ENCODE data around the gene MST1R.

MST1R gene

DNA sequence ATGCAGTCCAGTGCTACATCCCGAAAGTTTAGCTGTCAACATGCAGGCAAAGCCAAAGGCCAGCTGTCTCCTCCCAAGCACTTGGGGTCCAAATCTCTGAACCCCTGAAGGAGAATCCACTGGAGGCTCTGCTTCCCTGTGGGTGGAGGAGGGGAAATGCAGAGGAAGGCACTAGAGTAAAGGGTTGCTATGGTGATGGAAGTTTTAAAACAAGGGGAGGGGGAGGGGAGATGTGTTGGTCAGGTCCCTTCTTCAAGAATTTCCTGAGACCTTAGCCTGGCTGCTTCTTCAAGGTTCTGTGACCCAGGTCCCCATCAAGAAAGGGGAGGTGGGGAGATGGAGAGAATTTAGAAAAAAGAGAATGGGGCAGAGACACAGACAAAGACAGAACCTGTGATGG, 36.3 kb downstream of the MST1R start:
- Histone ChIP-seq H3K4me3 (ENCODE audit: low read length) (no peak overlapping the region), H3K27me3 (ENCODE audit: control insufficient read depth, insufficient read depth, low read length) (peaks cover 15% of the 10 kb centered on the region), H3K9ac (ENCODE audit: low read length) (no peak overlapping the region), H3K4me1 (ENCODE audit: control insufficient read depth, insufficient read depth, low read length) (no peaks in the 10 kb centered on the region), H3K36me3 (ENCODE audit: control insufficient read depth, insufficient read depth, low read length) (no peaks in the 10 kb centered on the region), H3K27ac (ENCODE audit: low read depth, low read length) (no peak overlapping the region)

DNA sequence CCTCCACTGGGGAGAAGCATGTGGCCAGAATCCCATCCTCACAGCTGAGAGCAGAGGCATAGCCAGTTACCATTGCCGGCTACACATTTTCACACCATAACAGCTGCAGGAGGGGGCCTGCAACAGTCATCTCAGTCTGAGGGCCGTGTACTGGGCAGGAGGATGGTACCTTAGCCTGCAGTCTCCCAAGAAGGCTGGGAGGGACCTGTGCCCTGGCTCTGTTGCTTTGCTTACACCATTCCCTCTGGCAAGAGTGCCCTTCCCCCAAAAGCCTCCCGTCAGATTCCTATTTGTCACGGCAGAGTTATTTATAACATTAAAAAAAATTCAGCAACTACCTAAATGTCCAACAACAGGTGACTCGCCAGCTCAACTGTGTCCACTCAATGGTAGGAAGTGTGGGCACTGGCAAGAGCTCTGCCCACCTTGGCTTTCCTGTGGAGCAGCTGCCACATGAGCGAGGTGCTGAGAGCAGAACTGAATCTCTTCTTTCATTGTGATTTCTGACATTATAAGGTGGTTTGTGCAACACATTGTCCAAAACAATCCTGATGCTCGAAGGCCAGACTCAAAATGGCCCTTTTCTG, 38.4 kb downstream of the MST1R start:
- Histone ChIP-seq H3K36me3 (ENCODE audit: control insufficient read depth, insufficient read depth, low read length) (no peaks in the 10 kb centered on the region), H3K4me3 (ENCODE audit: low read length) (no peak overlapping the region), H3K9ac (ENCODE audit: low read length) (no peak overlapping the region), H3K27ac (ENCODE audit: low read depth, low read length) (no peak overlapping the region), H3K27me3 (ENCODE audit: control insufficient read depth, insufficient read depth, low read length) (peaks cover 10% of the 10 kb centered on the region), H3K4me1 (ENCODE audit: control insufficient read depth, insufficient read depth, low read length) (no peaks in the 10 kb centered on the region)

DNA sequence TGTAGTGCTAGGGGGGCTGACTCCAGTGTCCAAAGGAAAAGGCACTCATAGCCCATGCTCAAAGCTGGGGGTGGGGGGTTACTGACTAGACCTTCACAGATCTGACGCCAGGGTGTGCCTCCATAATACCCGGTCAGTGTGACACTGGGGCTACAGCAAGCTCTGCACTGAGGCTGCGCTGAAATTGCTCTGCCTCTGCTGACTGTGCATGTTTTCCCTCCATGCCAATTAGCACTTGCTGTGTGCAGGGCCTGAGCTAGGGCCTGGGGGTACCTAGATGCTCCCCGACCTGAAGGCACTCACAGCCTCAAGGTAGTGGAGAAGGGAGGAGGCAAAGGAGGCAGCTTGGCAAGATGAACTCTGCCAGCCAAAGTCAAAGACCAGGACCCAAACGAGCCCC, 39.2 kb downstream of the MST1R start:
- Histone ChIP-seq H3K4me1 (ENCODE audit: control insufficient read depth, insufficient read depth, low read length) (no peaks in the 10 kb centered on the region), H3K27me3 (ENCODE audit: control insufficient read depth, insufficient read depth, low read length) (peaks cover 5% of the 10 kb centered on the region), H3K4me3 (ENCODE audit: low read length) (no peak overlapping the region), H3K27ac (ENCODE audit: low read depth, low read length) (no peak overlapping the region), H3K9ac (ENCODE audit: low read length) (no peak overlapping the region), H3K36me3 (ENCODE audit: control insufficient read depth, insufficient read depth, low read length) (no peaks in the 10 kb centered on the region)

DNA sequence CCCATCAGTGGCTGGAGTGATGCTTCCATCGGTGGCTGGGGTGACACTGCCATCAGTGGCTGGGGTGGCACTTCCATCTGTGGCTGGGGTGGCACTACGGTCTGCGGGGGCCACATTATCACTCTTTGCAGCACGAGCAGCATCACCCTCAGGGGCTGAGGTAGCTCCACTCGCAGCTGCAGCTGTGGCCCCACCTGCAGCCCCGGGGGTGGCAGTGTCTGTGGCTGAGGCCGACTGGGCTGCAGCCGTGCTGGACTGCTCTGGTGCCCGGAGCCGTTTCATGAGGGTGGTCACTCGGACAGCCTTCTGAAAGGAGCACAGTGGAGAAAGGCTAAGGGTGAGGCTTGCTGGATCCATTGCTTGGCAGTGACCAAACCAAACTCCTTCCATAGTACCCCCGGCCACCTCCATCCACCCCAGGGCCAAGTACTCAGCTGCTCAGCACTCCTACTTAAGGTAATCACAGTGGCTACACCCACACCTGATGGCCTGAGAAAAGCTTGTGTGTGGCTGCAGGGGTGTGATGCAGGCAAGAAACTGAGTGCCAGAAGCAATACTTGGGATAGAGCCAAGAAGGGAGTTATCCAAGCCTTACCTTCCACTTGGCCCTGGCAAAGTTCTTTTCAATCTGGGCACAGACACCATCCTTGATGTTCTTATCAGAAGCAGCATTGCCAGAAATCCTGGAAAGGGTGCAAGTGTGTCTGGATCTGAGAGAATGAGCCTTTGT, 43.9 kb downstream of the MST1R start:
- no peaks in the 10 kb centered on the region for H3K27me3 ChIP-seq (ENCODE audit: control insufficient read depth, insufficient read depth, low read length)
- no peak overlapping the region for H3K4me3 ChIP-seq (ENCODE audit: low read length)
- no peak overlapping the region for H3K9ac ChIP-seq (ENCODE audit: low read length)
- H3K4me1 ChIP-seq (ENCODE audit: control insufficient read depth, insufficient read depth, low read length): peaks cover 6% of the 10 kb centered on the region
- H3K36me3 ChIP-seq (ENCODE audit: control insufficient read depth, insufficient read depth, low read length): no peaks in the 10 kb centered on the region
- no peak overlapping the region for H3K27ac ChIP-seq (ENCODE audit: low read depth, low read length)

DNA sequence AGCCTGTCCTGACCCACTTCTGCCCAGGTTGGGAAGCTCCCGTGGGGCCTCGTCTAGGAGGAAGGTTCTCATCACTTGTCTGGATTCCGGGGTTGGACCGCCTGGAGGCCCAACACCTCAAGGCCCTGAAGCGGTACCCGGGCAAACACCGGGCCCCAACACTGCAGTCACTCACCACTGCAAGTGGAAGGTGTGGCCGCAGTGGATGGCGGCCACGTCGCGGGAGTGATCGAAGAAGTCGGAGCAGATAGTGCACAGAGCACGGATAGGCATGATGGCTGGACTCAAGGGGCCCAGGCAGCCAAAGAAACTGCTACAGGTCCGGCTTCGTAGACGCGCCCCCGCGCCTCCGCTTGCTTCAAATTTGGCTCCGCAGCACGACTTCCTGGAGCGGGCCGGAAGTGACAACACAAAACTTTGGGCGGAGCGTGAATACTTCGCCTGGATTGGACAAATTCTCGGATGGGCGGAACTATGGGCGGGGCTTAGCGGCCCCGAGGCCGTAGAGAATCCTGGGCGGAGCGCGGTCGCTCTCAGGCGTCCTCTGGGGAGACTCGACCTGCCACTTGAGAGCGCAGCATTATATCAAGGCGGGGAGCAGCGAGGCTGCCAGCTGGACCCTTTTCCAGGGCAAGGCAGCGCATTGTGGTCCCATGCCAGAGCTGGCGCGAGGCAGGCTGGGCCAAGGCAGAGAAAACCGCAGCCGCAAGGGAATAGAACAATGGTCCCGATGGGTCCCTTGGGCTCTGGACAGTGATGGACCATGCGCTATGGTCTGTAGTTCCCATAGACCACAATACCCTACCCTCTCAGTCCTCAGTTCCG, 47.3 kb downstream of the MST1R start, which contains the start of gene TRAIP:
TRAIP (minus strand) TSS at position 384 of the 825 bp plus-strand sequence; CDS start at position 273, 111 bp downstream.
- Histone ChIP-seq H3K27ac (ENCODE audit: low read depth, low read length) (peak within 1 kb of the TSS; percentile 86), H3K4me3 (ENCODE audit: low read length) (peak within 1 kb of the TSS; percentile 90), H3K36me3 (ENCODE audit: control insufficient read depth, insufficient read depth, low read length) (no peaks in the 10 kb centered on the region), H3K9ac (ENCODE audit: low read length) (no peak within 1 kb of the TSS), H3K27me3 (ENCODE audit: control insufficient read depth, insufficient read depth, low read length) (no peaks in the 10 kb centered on the region), H3K4me1 (ENCODE audit: control insufficient read depth, insufficient read depth, low read length) (peaks cover 6% of the 10 kb centered on the region)

DNA sequence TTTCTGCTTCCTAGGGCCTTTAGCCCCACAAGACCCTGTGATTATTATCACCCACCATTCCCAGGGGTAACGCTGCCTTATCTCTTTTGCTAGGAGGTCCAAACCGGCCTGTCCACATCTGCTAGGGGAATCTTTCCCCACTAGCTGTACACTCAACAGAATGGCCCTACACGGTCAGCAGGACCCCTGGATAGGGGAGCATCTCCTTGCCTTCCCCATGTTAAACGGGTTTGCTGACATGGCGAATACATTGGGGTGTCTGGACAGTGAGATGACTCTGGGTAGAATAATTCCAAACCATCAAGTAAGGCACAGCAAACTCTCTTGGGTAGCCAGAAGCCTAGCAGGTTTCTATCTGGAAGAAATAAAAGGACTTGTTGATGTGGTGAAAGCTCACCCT, 48.0 kb downstream of the MST1R start:
- H3K27ac ChIP-seq (ENCODE audit: low read depth, low read length): no peak overlapping the region
- no peaks in the 10 kb centered on the region for H3K36me3 ChIP-seq (ENCODE audit: control insufficient read depth, insufficient read depth, low read length)
- H3K4me3 ChIP-seq (ENCODE audit: low read length): peak overlapping the region; percentile 90
- H3K4me1 ChIP-seq (ENCODE audit: control insufficient read depth, insufficient read depth, low read length): peaks cover 6% of the 10 kb centered on the region
- H3K27me3 ChIP-seq (ENCODE audit: control insufficient read depth, insufficient read depth, low read length): no peaks in the 10 kb centered on the region
- no peak overlapping the region for H3K9ac ChIP-seq (ENCODE audit: low read length)

DNA sequence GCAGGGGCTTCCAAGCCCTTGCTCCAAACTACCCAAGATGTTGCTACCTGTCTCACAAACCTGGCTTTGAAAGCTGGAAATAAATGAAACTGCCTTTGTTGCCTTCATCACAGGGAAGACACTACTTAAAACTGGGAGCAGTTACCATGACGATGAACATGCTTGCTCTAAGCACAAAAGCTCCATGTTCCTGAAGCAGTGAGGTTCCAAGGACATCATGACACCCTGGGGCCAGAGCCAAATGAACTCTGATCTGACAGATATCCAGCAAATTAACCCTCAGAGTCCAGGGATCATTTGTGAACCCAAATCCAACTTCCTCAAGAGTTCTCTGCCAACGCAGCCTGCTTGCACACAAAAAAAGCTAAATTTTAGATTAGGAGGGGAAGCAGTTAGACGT, 58.0 kb downstream of the MST1R start:
- H3K27ac ChIP-seq (ENCODE audit: low read depth, low read length): no peak overlapping the region
- no peaks in the 10 kb centered on the region for H3K36me3 ChIP-seq (ENCODE audit: control insufficient read depth, insufficient read depth, low read length)
- no peak overlapping the region for H3K4me3 ChIP-seq (ENCODE audit: low read length)
- H3K4me1 ChIP-seq (ENCODE audit: control insufficient read depth, insufficient read depth, low read length): no peaks in the 10 kb centered on the region
- no peak overlapping the region for H3K9ac ChIP-seq (ENCODE audit: low read length)
- H3K27me3 ChIP-seq (ENCODE audit: control insufficient read depth, insufficient read depth, low read length): no peaks in the 10 kb centered on the region

DNA sequence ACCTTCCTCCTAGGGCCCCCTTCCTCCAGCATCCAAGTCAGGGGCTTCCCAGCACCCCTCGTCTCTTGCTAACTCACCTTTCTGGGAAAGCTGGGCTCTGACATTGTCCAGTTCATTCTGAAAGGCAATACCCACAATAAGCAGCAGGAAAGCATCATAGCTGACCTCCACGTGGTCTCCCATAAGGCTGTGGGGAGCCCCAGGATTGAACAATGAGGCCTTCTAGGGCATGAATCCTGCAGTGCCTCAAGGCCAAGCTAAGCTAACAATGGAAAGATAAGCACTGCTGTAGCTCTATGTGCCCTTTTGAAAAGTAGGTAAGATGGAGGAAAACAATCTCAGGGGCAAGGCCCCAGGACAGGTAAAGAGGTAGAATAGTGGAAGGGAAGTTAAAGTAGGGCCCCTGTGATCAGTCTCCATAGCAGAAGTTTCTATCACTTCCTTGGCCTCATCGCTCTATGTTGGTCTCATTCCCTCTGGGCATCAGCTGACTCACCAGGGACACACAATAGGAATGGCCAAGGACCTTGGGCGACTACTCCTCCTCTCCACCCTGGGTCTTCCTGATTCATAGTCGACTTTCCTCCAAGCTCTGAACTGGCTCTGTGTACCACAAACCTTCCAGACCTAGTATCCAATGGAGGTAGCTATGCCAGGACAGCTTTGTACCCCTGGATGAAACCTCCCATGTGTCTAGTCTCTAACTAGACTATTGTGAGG, 59.0 kb downstream of the MST1R start:
- Histone ChIP-seq H3K27ac (ENCODE audit: low read depth, low read length) (no peak overlapping the region), H3K4me1 (ENCODE audit: control insufficient read depth, insufficient read depth, low read length) (peaks cover under 1% of the 10 kb centered on the region), H3K4me3 (ENCODE audit: low read length) (no peak overlapping the region), H3K9ac (ENCODE audit: low read length) (no peak overlapping the region), H3K27me3 (ENCODE audit: control insufficient read depth, insufficient read depth, low read length) (no peaks in the 10 kb centered on the region), H3K36me3 (ENCODE audit: control insufficient read depth, insufficient read depth, low read length) (no peaks in the 10 kb centered on the region)

DNA sequence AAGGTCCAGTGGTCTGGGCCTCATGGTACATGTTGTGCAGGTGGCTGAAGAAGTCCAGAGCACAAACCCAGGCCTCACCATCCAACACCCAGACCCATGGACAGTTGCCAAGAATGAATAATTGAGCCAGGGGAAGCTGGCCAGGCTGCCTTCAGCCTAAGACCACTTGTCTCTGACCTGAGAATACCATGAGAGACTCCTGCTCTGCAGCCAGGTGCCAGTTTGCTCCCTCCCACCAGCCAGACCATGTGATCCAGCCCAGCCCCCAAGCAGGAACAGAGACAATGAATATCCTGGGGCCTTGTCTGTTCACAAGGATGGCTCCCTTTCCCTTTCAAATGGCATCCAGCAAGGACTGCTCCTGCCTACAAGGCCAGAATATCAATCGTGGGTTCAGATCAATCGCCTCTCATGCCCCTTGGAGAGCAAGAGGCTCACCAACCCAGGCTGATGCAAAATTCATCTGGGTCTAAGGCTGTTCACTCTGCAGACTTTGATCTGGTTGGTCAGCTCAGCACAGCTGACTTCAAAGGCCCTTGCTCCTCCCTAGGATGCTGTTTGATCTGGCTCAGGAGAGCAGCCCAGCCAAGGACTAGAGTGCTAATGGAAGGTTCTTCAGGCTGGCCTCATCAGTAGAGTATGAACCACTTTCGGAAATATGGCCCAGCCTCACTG, 60.7 kb downstream of the MST1R start:
- no peak overlapping the region for H3K9ac ChIP-seq (ENCODE audit: low read length)
- H3K36me3 ChIP-seq (ENCODE audit: control insufficient read depth, insufficient read depth, low read length): no peaks in the 10 kb centered on the region
- H3K4me3 ChIP-seq (ENCODE audit: low read length): no peak overlapping the region
- no peak overlapping the region for H3K27ac ChIP-seq (ENCODE audit: low read depth, low read length)
- no peaks in the 10 kb centered on the region for H3K27me3 ChIP-seq (ENCODE audit: control insufficient read depth, insufficient read depth, low read length)
- H3K4me1 ChIP-seq (ENCODE audit: control insufficient read depth, insufficient read depth, low read length): peaks cover 4% of the 10 kb centered on the region

DNA sequence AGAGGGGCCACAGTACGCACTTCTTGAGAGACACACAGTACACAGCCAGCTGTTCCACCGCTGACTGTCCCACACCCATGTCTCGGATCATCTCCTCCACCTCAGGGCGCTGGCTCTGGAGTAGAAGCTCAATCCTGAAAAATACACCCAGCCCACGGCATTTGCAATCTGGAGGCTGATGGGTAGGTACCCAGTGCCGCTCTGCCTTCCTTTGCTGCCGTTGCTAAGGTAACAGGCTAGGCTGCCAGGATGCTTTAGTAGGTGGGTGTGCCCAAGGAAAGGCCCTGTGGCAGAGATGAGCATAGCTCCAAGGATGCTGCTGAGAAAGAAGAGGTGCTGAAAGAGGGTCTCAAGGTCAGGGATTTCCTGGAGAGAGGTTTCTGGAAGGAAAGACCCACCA, 61.9 kb downstream of the MST1R start:
- no peaks in the 10 kb centered on the region for H3K27me3 ChIP-seq (ENCODE audit: control insufficient read depth, insufficient read depth, low read length)
- no peaks in the 10 kb centered on the region for H3K36me3 ChIP-seq (ENCODE audit: control insufficient read depth, insufficient read depth, low read length)
- H3K4me3 ChIP-seq (ENCODE audit: low read length): no peak overlapping the region
- H3K4me1 ChIP-seq (ENCODE audit: control insufficient read depth, insufficient read depth, low read length): peaks cover 4% of the 10 kb centered on the region
- no peak overlapping the region for H3K9ac ChIP-seq (ENCODE audit: low read length)
- H3K27ac ChIP-seq (ENCODE audit: low read depth, low read length): no peak overlapping the region

DNA sequence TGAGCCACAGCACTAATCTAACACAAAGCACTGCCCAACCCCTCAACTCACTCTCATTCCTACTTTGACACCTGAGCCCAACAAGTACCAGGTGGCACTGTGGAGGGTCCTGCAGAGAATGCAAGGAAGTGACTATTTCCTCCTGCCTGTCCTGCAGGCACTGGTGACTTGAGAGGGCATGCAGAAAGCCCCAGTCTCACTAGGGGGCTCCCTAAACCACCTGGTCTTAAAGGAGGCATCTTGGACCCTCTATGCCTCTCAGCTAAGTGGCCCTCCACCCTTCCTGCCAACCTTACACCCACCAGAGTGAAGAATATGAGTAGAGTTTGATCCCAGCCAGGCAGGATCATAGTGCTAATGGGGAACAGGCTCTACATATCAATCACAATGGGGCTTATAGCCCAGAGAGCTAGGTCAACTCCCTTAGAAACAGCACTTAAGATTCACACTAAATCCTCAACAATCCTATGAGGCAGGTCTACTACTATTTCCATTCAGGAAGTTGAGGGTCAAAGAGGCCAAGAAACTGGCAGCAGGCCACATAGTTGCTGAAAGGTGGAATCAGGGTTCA, 62.5 kb downstream of the MST1R start:
- Histone ChIP-seq H3K4me1 (ENCODE audit: control insufficient read depth, insufficient read depth, low read length) (peaks cover 4% of the 10 kb centered on the region), H3K9ac (ENCODE audit: low read length) (no peak overlapping the region), H3K27ac (ENCODE audit: low read depth, low read length) (no peak overlapping the region), H3K27me3 (ENCODE audit: control insufficient read depth, insufficient read depth, low read length) (no peaks in the 10 kb centered on the region), H3K4me3 (ENCODE audit: low read length) (no peak overlapping the region), H3K36me3 (ENCODE audit: control insufficient read depth, insufficient read depth, low read length) (no peaks in the 10 kb centered on the region)

All from rectal smooth muscle tissue (tissue), 1 donor.